ENCODE results near the gene IFT57. TPM values are rescaled to one million over a fixed set of nuclear protein-coding genes. Genes with fewer than 3 reads are reported as not detected.

The IFT57 gene
- total RNA-seq, 1 donor from 2014 or later: 21.4 TPM

GRCh38 chr3:108146139-108146538, 76.1 kb downstream of the IFT57 start:
- no peak for DNase-seq
- TF ChIP-seq CTCF (IDR thresholded peaks at IDR 0.05; ENCODE audit: partially characterized antibody, unreplicated experiment): no peak
- Mint-ChIP-seq H3K4me1 (ENCODE audit: low read depth, unreplicated experiment) (peaks cover 3% of the 10 kb centered on the region), H3K9me3 (ENCODE audit: unreplicated experiment) (peaks cover 1% of the 10 kb centered on the region), H3K4me3 (ENCODE audit: unreplicated experiment) (no peak overlapping the region), H3K27me3 (ENCODE audit: unreplicated experiment) (no peaks in the 10 kb centered on the region), H3K36me3 (ENCODE audit: unreplicated experiment) (peaks cover 11% of the 10 kb centered on the region), H3K27ac (ENCODE audit: unreplicated experiment) (no peak overlapping the region)

- TF ChIP-seq CTCF (IDR thresholded peaks at IDR 0.05; ENCODE audit: partially characterized antibody, unreplicated experiment): no peak
- H3K27ac Mint-ChIP-seq (ENCODE audit: unreplicated experiment): no peak overlapping the region
- peaks cover 11% of the 10 kb centered on the region for H3K36me3 Mint-ChIP-seq (ENCODE audit: unreplicated experiment)
- peaks cover 1% of the 10 kb centered on the region for H3K9me3 Mint-ChIP-seq (ENCODE audit: unreplicated experiment)
- no peak for DNase-seq
- no peaks in the 10 kb centered on the region for H3K27me3 Mint-ChIP-seq (ENCODE audit: unreplicated experiment)
- peaks cover 3% of the 10 kb centered on the region for H3K4me1 Mint-ChIP-seq (ENCODE audit: low read depth, unreplicated experiment)
- no peak overlapping the region for H3K4me3 Mint-ChIP-seq (ENCODE audit: unreplicated experiment)
Measured at GRCh38 chr3:108145578-108145977, 76.6 kb downstream of the IFT57 start.

- no peak overlapping the region for H3K4me3 Mint-ChIP-seq (ENCODE audit: unreplicated experiment)
- no peak overlapping the region for H3K27ac Mint-ChIP-seq (ENCODE audit: unreplicated experiment)
- TF ChIP-seq CTCF (IDR thresholded peaks at IDR 0.05; ENCODE audit: partially characterized antibody, unreplicated experiment): no peak
- H3K27me3 Mint-ChIP-seq (ENCODE audit: unreplicated experiment): no peaks in the 10 kb centered on the region
- DNase-seq: no peak
- H3K4me1 Mint-ChIP-seq (ENCODE audit: low read depth, unreplicated experiment): no peaks in the 10 kb centered on the region
- H3K9me3 Mint-ChIP-seq (ENCODE audit: unreplicated experiment): peaks cover 1% of the 10 kb centered on the region
- no peaks in the 10 kb centered on the region for H3K36me3 Mint-ChIP-seq (ENCODE audit: unreplicated experiment)
Measured at GRCh38 chr3:108137460-108137814, 84.8 kb downstream of the IFT57 start.

GRCh38 chr3:108136561-108137459, 85.4 kb downstream of the IFT57 start:
- Mint-ChIP-seq H3K4me3 (ENCODE audit: unreplicated experiment) (no peak overlapping the region), H3K9me3 (ENCODE audit: unreplicated experiment) (peaks cover 1% of the 10 kb centered on the region), H3K27me3 (ENCODE audit: unreplicated experiment) (no peaks in the 10 kb centered on the region), H3K4me1 (ENCODE audit: low read depth, unreplicated experiment) (no peaks in the 10 kb centered on the region), H3K36me3 (ENCODE audit: unreplicated experiment) (no peaks in the 10 kb centered on the region), H3K27ac (ENCODE audit: unreplicated experiment) (no peak overlapping the region)
- TF ChIP-seq CTCF (IDR thresholded peaks at IDR 0.05; ENCODE audit: partially characterized antibody, unreplicated experiment): no peak
- no peak for DNase-seq

GRCh38 chr3:108134555-108134880, 87.7 kb downstream of the IFT57 start:
- no peaks in the 10 kb centered on the region for H3K4me1 Mint-ChIP-seq (ENCODE audit: low read depth, unreplicated experiment)
- H3K27me3 Mint-ChIP-seq (ENCODE audit: unreplicated experiment): no peaks in the 10 kb centered on the region
- no peak for TF ChIP-seq CTCF (IDR thresholded peaks at IDR 0.05; ENCODE audit: partially characterized antibody, unreplicated experiment)
- DNase-seq: no peak
- no peak overlapping the region for H3K27ac Mint-ChIP-seq (ENCODE audit: unreplicated experiment)
- H3K36me3 Mint-ChIP-seq (ENCODE audit: unreplicated experiment): no peaks in the 10 kb centered on the region
- H3K4me3 Mint-ChIP-seq (ENCODE audit: unreplicated experiment): no peak overlapping the region
- H3K9me3 Mint-ChIP-seq (ENCODE audit: unreplicated experiment): peaks cover under 1% of the 10 kb centered on the region

Data from glutamatergic neuron (in vitro differentiated cells).